ENCODE data around the gene NFATC1. TPM values are rescaled to one million over a fixed set of nuclear protein-coding genes. Genes with fewer than 3 reads are reported as not detected.

Gene NFATC1
- total and polyA plus RNA-seq, 2 experiments from 2014 or later: 7.5 to 9.8 TPM

GRCh38 chr18:79422022-79422782 is 26.5 kb downstream of the NFATC1 start:
- 32 to 48% methylated on average over 14 to 24 of the region's 24 CpGs for WGBS, 2 experiments (ENCODE audit: low coverage in 1 of 2, low lambda C conversion rate in 2 of 2, missing lambda C conversion rate in 2 of 2)
- in situ Hi-C loops (cut with MboI): no loop called here
- peak overlapping the region; percentile 4; the same call in 1 of the 2 replicates for H3K9ac ChIP-seq
- peaks cover 13% of the 10 kb centered on the region for H3K4me1 ChIP-seq (ENCODE audit: insufficient read depth)
- peak; percentile 90 for DNase-seq
- H3K27me3 ChIP-seq (replicated peaks; ENCODE audit: insufficient read depth): no peaks in the 10 kb centered on the region
- H3K4me3 ChIP-seq: no peak overlapping the region
- peak overlapping the region; percentile 44; the same call in 1 of the 2 replicates for H3K27ac ChIP-seq
- no peaks in the 10 kb centered on the region for H3K79me2 ChIP-seq (ENCODE audit: insufficient read depth)
- H2AFZ ChIP-seq: no peak overlapping the region
- no peaks in the 10 kb centered on the region for H3K9me2 ChIP-seq (ENCODE audit: insufficient read depth)
- H3K36me3 ChIP-seq (ENCODE audit: low read depth): no peaks in the 10 kb centered on the region
- TF ChIP-seq EZH2 (IDR thresholded peaks at IDR 0.05; ENCODE audit: insufficient read depth, poor library complexity, severe bottlenecking) (no peak), EZH2phosphoT487 (IDR thresholded peaks at IDR 0.05; ENCODE audit: insufficient read depth, low read depth) (no peak)
- H4K20me1 ChIP-seq (ENCODE audit: insufficient read depth): no peaks in the 10 kb centered on the region
- H3K9me3 ChIP-seq (ENCODE audit: low read depth): no peaks in the 10 kb centered on the region
- no peaks in the 10 kb centered on the region for H3F3A ChIP-seq (ENCODE audit: insufficient read depth)
- peak overlapping the region; percentile 13 for H3K4me2 ChIP-seq (ENCODE audit: unreplicated experiment)

GRCh38 chr18:79422783-79423165 is 27.0 kb downstream of the NFATC1 start:
- Histone ChIP-seq H3K4me1 (ENCODE audit: insufficient read depth) (peaks cover 13% of the 10 kb centered on the region), H3K79me2 (ENCODE audit: insufficient read depth) (no peaks in the 10 kb centered on the region), H3K4me2 (ENCODE audit: unreplicated experiment) (no peak overlapping the region), H3K4me3 (no peak overlapping the region), H3K36me3 (ENCODE audit: low read depth) (no peaks in the 10 kb centered on the region), H3K27ac (no peak overlapping the region), H2AFZ (no peak overlapping the region), H3F3A (ENCODE audit: insufficient read depth) (no peaks in the 10 kb centered on the region), H3K27me3 (replicated peaks; ENCODE audit: insufficient read depth) (no peaks in the 10 kb centered on the region), H4K20me1 (ENCODE audit: insufficient read depth) (no peaks in the 10 kb centered on the region), H3K9ac (no peak overlapping the region), H3K9me3 (ENCODE audit: low read depth) (no peaks in the 10 kb centered on the region), H3K9me2 (ENCODE audit: insufficient read depth) (no peaks in the 10 kb centered on the region)
- DNase-seq: no peak
- TF ChIP-seq EZH2phosphoT487 (IDR thresholded peaks at IDR 0.05; ENCODE audit: insufficient read depth, low read depth): no peak
- no peak for TF ChIP-seq EZH2 (IDR thresholded peaks at IDR 0.05; ENCODE audit: insufficient read depth, poor library complexity, severe bottlenecking)
- 85 to 94% methylated on average over 7 to 12 of the region's 12 CpGs for WGBS, 2 experiments (ENCODE audit: low coverage in 1 of 2, low lambda C conversion rate in 2 of 2, missing lambda C conversion rate in 2 of 2)
- in situ Hi-C loops (cut with MboI): no loop called here

- H3K9me3 ChIP-seq (ENCODE audit: low read depth): no peaks in the 10 kb centered on the region
- H3K27me3 ChIP-seq (replicated peaks; ENCODE audit: insufficient read depth): no peaks in the 10 kb centered on the region
- H3K9me2 ChIP-seq (ENCODE audit: insufficient read depth): no peaks in the 10 kb centered on the region
- DNase-seq: no peak
- no peak overlapping the region for H3K9ac ChIP-seq
- no peak overlapping the region for H2AFZ ChIP-seq
- H4K20me1 ChIP-seq (ENCODE audit: insufficient read depth): no peaks in the 10 kb centered on the region
- no peak overlapping the region for H3K4me2 ChIP-seq (ENCODE audit: unreplicated experiment)
- no peak overlapping the region for H3K4me3 ChIP-seq
- peaks cover 13% of the 10 kb centered on the region for H3K4me1 ChIP-seq (ENCODE audit: insufficient read depth)
- H3K27ac ChIP-seq: no peak overlapping the region
- in situ Hi-C loops (cut with MboI): no loop called here
- H3K36me3 ChIP-seq (ENCODE audit: low read depth): no peaks in the 10 kb centered on the region
- no peak for TF ChIP-seq EZH2 (IDR thresholded peaks at IDR 0.05; ENCODE audit: insufficient read depth, poor library complexity, severe bottlenecking)
- no peak for TF ChIP-seq EZH2phosphoT487 (IDR thresholded peaks at IDR 0.05; ENCODE audit: insufficient read depth, low read depth)
- no peaks in the 10 kb centered on the region for H3F3A ChIP-seq (ENCODE audit: insufficient read depth)
- no peaks in the 10 kb centered on the region for H3K79me2 ChIP-seq (ENCODE audit: insufficient read depth)
- WGBS, 2 experiments (ENCODE audit: low coverage in 1 of 2, low lambda C conversion rate in 2 of 2, missing lambda C conversion rate in 2 of 2): 92 to 98% methylated on average over 24 to 26 of the region's 26 CpGs
Measured at GRCh38 chr18:79423211-79424007, 27.7 kb downstream of the NFATC1 start.

GRCh38 chr18:79424008-79424565 is 28.4 kb downstream of the NFATC1 start:
- no peaks in the 10 kb centered on the region for H3K9me3 ChIP-seq (ENCODE audit: low read depth)
- TF ChIP-seq EZH2phosphoT487 (IDR thresholded peaks at IDR 0.05; ENCODE audit: insufficient read depth, low read depth): no peak
- TF ChIP-seq EZH2 (IDR thresholded peaks at IDR 0.05; ENCODE audit: insufficient read depth, poor library complexity, severe bottlenecking): no peak
- peaks cover 13% of the 10 kb centered on the region for H3K4me1 ChIP-seq (ENCODE audit: insufficient read depth)
- no peak overlapping the region for H3K4me2 ChIP-seq (ENCODE audit: unreplicated experiment)
- H3K79me2 ChIP-seq (ENCODE audit: insufficient read depth): no peaks in the 10 kb centered on the region
- WGBS, 2 experiments (ENCODE audit: low coverage in 1 of 2, low lambda C conversion rate in 2 of 2, missing lambda C conversion rate in 2 of 2): 86% methylated on average over 26 to 30 of the region's 30 CpGs
- in situ Hi-C loops (cut with MboI): no loop called here
- H3K27ac ChIP-seq: no peak overlapping the region
- H4K20me1 ChIP-seq (ENCODE audit: insufficient read depth): no peaks in the 10 kb centered on the region
- no peak overlapping the region for H3K4me3 ChIP-seq
- no peak for DNase-seq
- no peaks in the 10 kb centered on the region for H3K36me3 ChIP-seq (ENCODE audit: low read depth)
- H3K9ac ChIP-seq: no peak overlapping the region
- no peaks in the 10 kb centered on the region for H3F3A ChIP-seq (ENCODE audit: insufficient read depth)
- no peaks in the 10 kb centered on the region for H3K9me2 ChIP-seq (ENCODE audit: insufficient read depth)
- H2AFZ ChIP-seq: no peak overlapping the region
- no peaks in the 10 kb centered on the region for H3K27me3 ChIP-seq (replicated peaks; ENCODE audit: insufficient read depth)
